Measurements from ENCODE around the gene DNAI1.

The DNAI1 gene

GRCh38 chr9:34493972-34494535 lies 35.4 kb downstream of the DNAI1 start:
- no peak for DNase-seq

GRCh38 chr9:34496149-34496712 lies 37.6 kb downstream of the DNAI1 start:
- DNase-seq, result no peak

- DNase-seq, result no peak
Measured at GRCh38 chr9:34498553-34498952, 39.9 kb downstream of the DNAI1 start.

- DNase-seq, result no peak
Measured at GRCh38 chr9:34499076-34499475, 40.5 kb downstream of the DNAI1 start.

GRCh38 chr9:34500623-34501267 lies 42.1 kb downstream of the DNAI1 start:
- DNase-seq, result peak; percentile 30

GRCh38 chr9:34501372-34501771 lies 42.8 kb downstream of the DNAI1 start:
- no peak for DNase-seq

- DNase-seq, result no peak
Measured at GRCh38 chr9:34501889-34502425, 43.4 kb downstream of the DNAI1 start.

GRCh38 chr9:34502471-34502870 lies 43.9 kb downstream of the DNAI1 start:
- DNase-seq, result no peak

GRCh38 chr9:34502891-34503290 lies 44.3 kb downstream of the DNAI1 start:
- no peak for DNase-seq

GRCh38 chr9:34503406-34503805 lies 44.8 kb downstream of the DNAI1 start:
- no peak for DNase-seq

- no peak for DNase-seq
Measured at GRCh38 chr9:34505370-34506120, 46.9 kb downstream of the DNAI1 start.

- DNase-seq, result no peak
Measured at GRCh38 chr9:34506623-34507022, 48.0 kb downstream of the DNAI1 start.

- no peak for DNase-seq
Measured at GRCh38 chr9:34507556-34507955, 49.0 kb downstream of the DNAI1 start.

- no peak for DNase-seq
Measured at GRCh38 chr9:34507966-34508365, 49.4 kb downstream of the DNAI1 start.

- no peak for DNase-seq
Measured at GRCh38 chr9:34508463-34508862, 49.9 kb downstream of the DNAI1 start.

GRCh38 chr9:34508951-34509350 lies 50.3 kb downstream of the DNAI1 start:
- no peak for DNase-seq

GRCh38 chr9:34510497-34511468 lies 52.2 kb downstream of the DNAI1 start:
- no peak for DNase-seq

GRCh38 chr9:34512131-34513078 lies 53.8 kb downstream of the DNAI1 start:
- no peak for DNase-seq

- no peak for DNase-seq
Measured at GRCh38 chr9:34513567-34514214, 55.1 kb downstream of the DNAI1 start.

GRCh38 chr9:34514401-34514800 lies 55.8 kb downstream of the DNAI1 start:
- no peak for DNase-seq

GRCh38 chr9:34514816-34515215 lies 56.2 kb downstream of the DNAI1 start:
- no peak for DNase-seq
